ENCODE results near the gene SRP68. TPM values are rescaled to one million over a fixed set of nuclear protein-coding genes. Genes with fewer than 3 reads are reported as not detected.

SRP68 gene
- polyA plus RNA-seq (2013), result 54.2 TPM

GRCh38 chr17:76072148-76072858, at the start of gene SRP68:
Gene SRP68, minus strand, starts transcription at chr17:76072517. Its CDS starts 26 bp downstream, at chr17:76072491.
- Histone ChIP-seq H3K4me3 (ENCODE audit: control insufficient read depth in 1 of 7, extremely low read depth in 1 of 7, insufficient read depth in 4 of 7, low read depth in 2 of 7, low read length in 6 of 7) (peak within 1 kb of the TSS; percentile 81 to 98 (median 92)), H3K9me3 (ENCODE audit: control extremely low read depth in 1 of 5, control insufficient read depth in 4 of 5, insufficient read depth in 2 of 5, low read depth in 1 of 5, low read length in 4 of 5) (no peaks in the 10 kb centered on the region), H3K4me1 (ENCODE audit: control extremely low read depth in 1 of 4, control insufficient read depth in 4 of 4, insufficient read depth in 4 of 4, low read length in 3 of 4) (peaks cover 10 to 52% (median 48%) of the 10 kb centered on the region in 4 experiments), H3K36me3 (ENCODE audit: control insufficient read depth in 4 of 4, insufficient read depth in 4 of 4, low read length in 3 of 4) (peaks cover 0 to 15% (median 11%) of the 10 kb centered on the region in 4 experiments), H3K27ac (ENCODE audit: insufficient read depth in 1 of 2, low read depth in 1 of 2, low read length in 2 of 2, poor library complexity in 1 of 2, severe bottlenecking in 2 of 2) (peak within 1 kb of the TSS; percentile 84 to 94), H3K27me3 (replicated peaks in 2 of 5; ENCODE audit: control insufficient read depth in 4 of 5, insufficient read depth in 5 of 5, low read length in 4 of 5) (peaks cover 2 to 40% (median 21%) of the 10 kb centered on the region in 5 experiments)
- ChIA-PET CTCF (interaction anchor here (1.3 to 1.4 kb wide), 2 partner anchors 53 to 59 kb away, joined by 3 to 4 read pairs; no protein-coding TSS in a partner anchor), POLR2A (interaction anchor here (0.9 kb wide), 1 partner anchor 31 kb away, joined by 3 read pairs; the partner anchor contains the start of gene EXOC7)
- WGBS (ENCODE audit: insufficient coverage), result 0% methylated on average over 40 of the region's 57 CpGs
- peak; percentile 72 to 85 (median 80) for DNase-seq

GRCh38 chr17:76121932-76122430, 49.7 kb upstream of the SRP68 start:
- DNase-seq, result peak in 2 of 3 donors; percentile 68 to 75
- no peak overlapping the region for H3K27ac ChIP-seq (ENCODE audit: insufficient read depth in 1 of 2, low read depth in 1 of 2, low read length in 2 of 2, poor library complexity in 1 of 2, severe bottlenecking in 2 of 2)
- WGBS (ENCODE audit: insufficient coverage), result 13% methylated on average over 33 of the region's 42 CpGs

GRCh38 chr17:76120658-76121008, 48.3 kb upstream of the SRP68 start:
- 96% methylated on average over 4 of the region's 5 CpGs for WGBS (ENCODE audit: insufficient coverage)
- POLR2A ChIA-PET, result no interaction called here
- Histone ChIP-seq H3K36me3 (ENCODE audit: control insufficient read depth in 4 of 4, insufficient read depth in 4 of 4, low read length in 3 of 4) (no peaks in the 10 kb centered on the region), H3K27me3 (replicated peaks in 2 of 5; ENCODE audit: control insufficient read depth in 4 of 5, insufficient read depth in 5 of 5, low read length in 4 of 5) (no peaks in the 10 kb centered on the region), H3K4me1 (ENCODE audit: control extremely low read depth in 1 of 4, control insufficient read depth in 4 of 4, insufficient read depth in 4 of 4, low read length in 3 of 4) (peaks cover 0 to 15% (median 14%) of the 10 kb centered on the region in 4 experiments), H3K27ac (ENCODE audit: insufficient read depth in 1 of 2, low read depth in 1 of 2, low read length in 2 of 2, poor library complexity in 1 of 2, severe bottlenecking in 2 of 2) (no peak overlapping the region), H3K4me3 (ENCODE audit: control insufficient read depth in 1 of 7, extremely low read depth in 1 of 7, insufficient read depth in 4 of 7, low read depth in 2 of 7, low read length in 6 of 7) (no peak overlapping the region), H3K9me3 (ENCODE audit: control extremely low read depth in 1 of 5, control insufficient read depth in 4 of 5, insufficient read depth in 2 of 5, low read depth in 1 of 5, low read length in 4 of 5) (no peaks in the 10 kb centered on the region)
- no peak for DNase-seq
- CTCF ChIA-PET, result interaction anchor here (0.6 to 11.5 kb wide), 19 partner anchors 12 to 264 kb away, joined by 3 to 110 read pairs (median 4); no protein-coding TSS in a partner anchor

More at GRCh38 chr17:76121932-76122430, 49.7 kb upstream of the SRP68 start:
- Histone ChIP-seq H3K36me3 (ENCODE audit: control insufficient read depth in 4 of 4, insufficient read depth in 4 of 4, low read length in 3 of 4) (no peaks in the 10 kb centered on the region), H3K4me3 (ENCODE audit: control insufficient read depth in 1 of 7, extremely low read depth in 1 of 7, insufficient read depth in 4 of 7, low read depth in 2 of 7, low read length in 6 of 7) (peak overlapping the region in 3 of 7 experiments; percentile 33 to 46 (median 43)), H3K9me3 (ENCODE audit: control extremely low read depth in 1 of 5, control insufficient read depth in 4 of 5, insufficient read depth in 2 of 5, low read depth in 1 of 5, low read length in 4 of 5) (no peaks in the 10 kb centered on the region), H3K4me1 (ENCODE audit: control extremely low read depth in 1 of 4, control insufficient read depth in 4 of 4, insufficient read depth in 4 of 4, low read length in 3 of 4) (peaks cover 0 to 15% (median 14%) of the 10 kb centered on the region in 4 experiments), H3K27me3 (replicated peaks in 2 of 5; ENCODE audit: control insufficient read depth in 4 of 5, insufficient read depth in 5 of 5, low read length in 4 of 5) (no peaks in the 10 kb centered on the region)
- CTCF ChIA-PET, result interaction anchor here (0.6 to 11.5 kb wide), 16 partner anchors 8 to 177 kb away, joined by 3 to 110 read pairs (median 4); partner anchors contain the start of gene FOXJ1
- POLR2A ChIA-PET, result interaction anchor here (0.8 kb wide), 1 partner anchor 9 kb away, joined by 3 read pairs; no protein-coding TSS in a partner anchor

- no peaks in the 10 kb centered on the region for H3K27me3 ChIP-seq (replicated peaks in 2 of 5; ENCODE audit: control insufficient read depth in 4 of 5, insufficient read depth in 5 of 5, low read length in 4 of 5)
- CTCF ChIA-PET, result interaction anchor here (0.6 to 11.5 kb wide), 14 partner anchors 11 to 261 kb away, joined by 3 to 110 read pairs (median 4); partner anchors contain the start of gene UBALD2
- POLR2A ChIA-PET, result no interaction called here
- H3K9me3 ChIP-seq (ENCODE audit: control extremely low read depth in 1 of 5, control insufficient read depth in 4 of 5, insufficient read depth in 2 of 5, low read depth in 1 of 5, low read length in 4 of 5), result no peaks in the 10 kb centered on the region
- H3K4me1 ChIP-seq (ENCODE audit: control extremely low read depth in 1 of 4, control insufficient read depth in 4 of 4, insufficient read depth in 4 of 4, low read length in 3 of 4), result peaks cover 0 to 15% (median 14%) of the 10 kb centered on the region in 4 experiments
- WGBS (ENCODE audit: insufficient coverage), result 90% methylated on average over 18 of the region's 19 CpGs
- no peak overlapping the region for H3K27ac ChIP-seq (ENCODE audit: insufficient read depth in 1 of 2, low read depth in 1 of 2, low read length in 2 of 2, poor library complexity in 1 of 2, severe bottlenecking in 2 of 2)
- DNase-seq, result no peak
- H3K4me3 ChIP-seq (ENCODE audit: control insufficient read depth in 1 of 7, extremely low read depth in 1 of 7, insufficient read depth in 4 of 7, low read depth in 2 of 7, low read length in 6 of 7), result no peak overlapping the region
- H3K36me3 ChIP-seq (ENCODE audit: control insufficient read depth in 4 of 4, insufficient read depth in 4 of 4, low read length in 3 of 4), result no peaks in the 10 kb centered on the region
Observed at GRCh38 chr17:76119409-76120371, 47.4 kb upstream of the SRP68 start.

- WGBS (ENCODE audit: insufficient coverage), result 94% methylated on average over 3 of the region's 7 CpGs
- ChIA-PET POLR2A (no interaction called here), CTCF (interaction anchor here (0.7 to 11.5 kb wide), 5 partner anchors 9 to 181 kb away, joined by 3 to 110 read pairs (median 4); partner anchors contain the start of gene EXOC7)
- Histone ChIP-seq H3K4me3 (ENCODE audit: control insufficient read depth in 1 of 7, extremely low read depth in 1 of 7, insufficient read depth in 4 of 7, low read depth in 2 of 7, low read length in 6 of 7) (no peak overlapping the region), H3K9me3 (ENCODE audit: control extremely low read depth in 1 of 5, control insufficient read depth in 4 of 5, insufficient read depth in 2 of 5, low read depth in 1 of 5, low read length in 4 of 5) (no peaks in the 10 kb centered on the region), H3K4me1 (ENCODE audit: control extremely low read depth in 1 of 4, control insufficient read depth in 4 of 4, insufficient read depth in 4 of 4, low read length in 3 of 4) (peaks cover 0 to 3% (median 0%) of the 10 kb centered on the region in 4 experiments), H3K27ac (ENCODE audit: insufficient read depth in 1 of 2, low read depth in 1 of 2, low read length in 2 of 2, poor library complexity in 1 of 2, severe bottlenecking in 2 of 2) (no peak overlapping the region), H3K36me3 (ENCODE audit: control insufficient read depth in 4 of 4, insufficient read depth in 4 of 4, low read length in 3 of 4) (no peaks in the 10 kb centered on the region), H3K27me3 (replicated peaks in 2 of 5; ENCODE audit: control insufficient read depth in 4 of 5, insufficient read depth in 5 of 5, low read length in 4 of 5) (no peaks in the 10 kb centered on the region)
- DNase-seq, result no peak
Observed at GRCh38 chr17:76115138-76115754, 42.9 kb upstream of the SRP68 start.

GRCh38 chr17:76111956-76112355, 39.6 kb upstream of the SRP68 start:
- H3K9me3 ChIP-seq (ENCODE audit: control extremely low read depth in 1 of 5, control insufficient read depth in 4 of 5, insufficient read depth in 2 of 5, low read depth in 1 of 5, low read length in 4 of 5), result no peaks in the 10 kb centered on the region
- no peak overlapping the region for H3K27ac ChIP-seq (ENCODE audit: insufficient read depth in 1 of 2, low read depth in 1 of 2, low read length in 2 of 2, poor library complexity in 1 of 2, severe bottlenecking in 2 of 2)
- CTCF ChIA-PET, result interaction anchor here (0.8 to 1.7 kb wide), 5 partner anchors 110 to 287 kb away, joined by 3 to 5 read pairs (median 3); no protein-coding TSS in a partner anchor
- H3K27me3 ChIP-seq (replicated peaks in 2 of 5; ENCODE audit: control insufficient read depth in 4 of 5, insufficient read depth in 5 of 5, low read length in 4 of 5), result no peaks in the 10 kb centered on the region
- WGBS (ENCODE audit: insufficient coverage), result 64% methylated on average over 2 of the region's 2 CpGs
- no peaks in the 10 kb centered on the region for H3K36me3 ChIP-seq (ENCODE audit: control insufficient read depth in 4 of 4, insufficient read depth in 4 of 4, low read length in 3 of 4)
- peak in 1 of 3 donors; percentile 12 for DNase-seq
- H3K4me1 ChIP-seq (ENCODE audit: control extremely low read depth in 1 of 4, control insufficient read depth in 4 of 4, insufficient read depth in 4 of 4, low read length in 3 of 4), result peaks cover 0 to 4% (median 0%) of the 10 kb centered on the region in 4 experiments
- POLR2A ChIA-PET, result no interaction called here
- no peak overlapping the region for H3K4me3 ChIP-seq (ENCODE audit: control insufficient read depth in 1 of 7, extremely low read depth in 1 of 7, insufficient read depth in 4 of 7, low read depth in 2 of 7, low read length in 6 of 7)
